Activated CD4-positive, alpha-beta T cell treated with anti-CD3 and anti-CD28 coated beads, Interleukin-2, amount 50 U/mL, for 24 hours (primary cell): ENCODE data around the gene SH2D1B.

Experiments
- DNase-seq, 2 donors: peaks; one replicate each; pipeline ENCODE4 v3.0.0-alpha.2; 2020; ENCODE audit warnings: low read depth in 1 of 2, low spot score in 1 of 2

Gene SH2D1B

DNA sequence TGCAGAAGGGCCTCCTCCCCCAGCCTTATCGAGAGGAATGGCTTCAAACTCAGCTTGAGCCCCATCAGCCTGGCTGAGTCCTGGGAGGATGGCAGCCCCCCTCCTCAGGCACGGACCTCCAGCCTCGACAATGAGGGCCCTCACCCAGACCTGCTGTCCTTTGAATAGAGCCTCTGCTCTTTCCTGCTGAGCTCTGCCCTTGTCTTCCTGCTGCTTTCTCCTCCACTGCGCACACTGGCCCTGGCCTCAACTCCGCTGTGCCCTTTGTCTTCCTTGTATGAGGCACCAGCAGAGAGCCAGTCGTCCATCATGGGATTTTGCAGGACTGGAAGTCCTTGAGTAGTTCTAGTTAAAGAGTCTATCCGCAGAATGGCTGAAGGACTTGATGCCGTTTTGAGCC lies 28.4 kb downstream of the SH2D1B start:
- DNase-seq = no peak

GRCh38 chr1:162383091-162383490 lies 28.8 kb downstream of the SH2D1B start:
- no peak for DNase-seq

- no peak for DNase-seq
These were observed 29.8 kb downstream of the SH2D1B start for GRCh38 chr1:162381941-162382750.

- no peak for DNase-seq
These were observed 30.6 kb downstream of the SH2D1B start, which contains the start of gene C1orf226 for GRCh38 chr1:162381383-162381782. Gene C1orf226, plus strand, starts transcription at chr1:162381728. Its CDS starts 174 bp downstream, at chr1:162381902.

GRCh38 chr1:162380061-162380846 lies 31.7 kb downstream of the SH2D1B start:
- no peak for DNase-seq

DNA sequence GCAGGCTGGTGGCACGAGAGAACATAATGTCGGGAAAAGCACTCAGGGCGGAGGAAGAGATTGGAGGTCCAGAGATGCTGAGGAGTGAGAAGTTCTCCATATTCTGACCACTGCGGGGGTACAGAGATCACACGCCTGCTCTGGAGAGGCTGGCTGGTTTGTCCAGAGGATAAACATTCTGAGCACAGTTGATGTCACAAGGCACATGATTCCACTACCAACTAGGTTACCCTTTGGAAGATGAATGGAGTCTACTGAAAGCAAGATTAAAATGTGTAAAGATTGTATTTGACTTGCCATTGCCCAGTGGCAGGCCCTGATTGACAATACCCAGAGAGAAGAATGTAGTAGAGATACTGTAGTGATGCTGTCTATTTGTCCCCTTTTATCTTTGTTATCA lies 35.2 kb downstream of the SH2D1B start, which contains the start of gene SPATA46:
SPATA46 (minus strand) TSS at position 164 of the 400 bp plus-strand sequence; CDS start at position 100, 64 bp downstream.
- no peak for DNase-seq

DNA sequence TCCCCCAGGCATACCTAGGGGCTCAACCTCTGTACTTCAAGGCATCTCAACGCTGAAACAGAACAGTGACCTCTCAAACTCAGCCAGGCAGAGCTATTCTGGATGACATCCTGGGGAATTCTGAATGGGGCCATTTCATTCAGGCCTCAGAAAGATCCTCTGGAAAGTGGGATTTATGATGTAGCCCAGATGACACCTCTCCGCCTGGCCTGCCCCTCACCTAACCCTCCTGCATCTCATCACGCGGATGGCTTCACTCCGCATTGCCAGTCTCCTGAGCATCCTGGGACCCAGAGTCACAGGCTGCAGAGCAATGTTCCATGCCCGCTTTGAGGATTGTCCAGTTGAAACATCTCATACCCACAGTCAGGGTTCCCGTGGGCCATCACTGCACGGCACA lies 36.5 kb downstream of the SH2D1B start:
- DNase-seq = no peak

GRCh38 chr1:162374406-162374805 lies 37.5 kb downstream of the SH2D1B start:
- DNase-seq = no peak

DNA sequence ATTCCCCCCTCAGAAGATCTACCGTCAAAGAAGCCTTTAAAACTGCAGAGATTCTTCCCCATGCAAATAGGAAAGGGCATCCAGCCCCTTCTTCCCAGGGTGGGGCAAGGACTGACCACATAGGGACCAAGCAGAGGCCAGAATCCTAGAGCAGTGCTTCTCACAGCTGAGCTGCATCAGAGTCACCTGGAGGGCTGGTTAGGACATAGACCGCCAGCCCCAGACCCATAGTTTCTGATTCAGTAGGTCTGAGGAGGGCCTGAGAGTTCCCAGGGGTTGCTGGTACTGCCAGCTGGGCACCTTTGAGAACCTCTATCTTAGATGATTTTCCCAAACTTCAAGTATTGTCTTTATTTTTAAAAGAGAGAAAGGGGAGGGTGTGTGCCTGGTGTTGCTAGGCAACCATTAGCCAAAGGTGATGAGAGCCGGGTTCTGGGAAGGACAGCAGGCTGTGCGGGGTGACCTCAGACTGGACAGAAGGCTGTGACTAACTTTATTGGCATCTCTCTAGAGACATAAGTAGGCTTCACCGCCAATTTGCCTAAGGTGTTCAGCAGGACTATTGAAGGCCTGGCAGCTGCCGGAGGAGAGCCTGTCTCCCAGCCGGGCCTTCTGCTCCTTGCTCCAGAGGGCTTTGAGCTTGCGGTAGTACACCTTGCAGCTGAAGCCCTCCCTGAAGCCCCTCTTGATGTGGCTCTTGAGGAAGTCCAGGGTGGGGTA lies 38.2 kb downstream of the SH2D1B start:
- DNase-seq = no peak

GRCh38 chr1:162373072-162373427 lies 38.9 kb downstream of the SH2D1B start:
- DNase-seq = no peak

GRCh38 chr1:162372159-162373071 lies 39.5 kb downstream of the SH2D1B start:
- no peak for DNase-seq

GRCh38 chr1:162371611-162372010 lies 40.3 kb downstream of the SH2D1B start:
- no peak for DNase-seq

DNA sequence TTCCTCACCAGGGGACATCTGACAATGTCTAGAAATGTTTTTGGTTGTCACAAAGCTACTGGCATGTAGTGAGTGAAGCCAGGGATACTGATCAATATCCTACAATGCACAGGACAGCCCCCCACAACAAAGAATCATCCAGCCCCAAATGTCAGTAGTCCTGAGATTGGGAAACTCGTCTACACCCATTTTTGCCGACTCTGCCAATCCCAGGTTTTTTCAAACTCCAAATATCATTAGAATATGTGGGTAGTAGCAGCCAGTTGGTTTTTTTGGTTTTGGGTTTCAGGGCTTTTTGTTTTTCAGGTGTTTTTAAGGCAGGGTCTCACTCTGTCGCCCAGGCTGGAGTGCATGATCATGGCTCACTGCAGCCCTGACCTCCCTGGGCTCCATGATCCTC lies 41.2 kb downstream of the SH2D1B start:
- no peak for DNase-seq

DNA sequence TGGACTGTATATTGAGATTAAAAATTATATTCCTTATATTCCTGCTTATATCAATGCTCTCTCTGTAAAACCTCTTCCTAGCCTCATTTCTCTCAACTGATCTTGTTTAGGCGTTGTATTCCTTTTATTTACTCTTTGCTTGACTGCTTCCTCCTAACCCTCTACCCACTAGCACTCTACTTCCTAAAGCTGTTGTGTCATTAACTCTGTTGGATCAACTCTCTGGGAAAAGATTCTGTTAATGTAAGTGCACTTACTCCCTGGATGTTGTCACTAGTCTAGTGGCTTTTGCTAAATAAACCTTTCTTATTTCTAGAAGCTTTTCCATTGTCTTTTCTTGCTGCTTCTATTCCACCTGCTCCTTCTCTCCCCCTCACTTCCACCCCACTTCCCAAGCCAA lies 41.8 kb downstream of the SH2D1B start:
- DNase-seq = no peak

DNA sequence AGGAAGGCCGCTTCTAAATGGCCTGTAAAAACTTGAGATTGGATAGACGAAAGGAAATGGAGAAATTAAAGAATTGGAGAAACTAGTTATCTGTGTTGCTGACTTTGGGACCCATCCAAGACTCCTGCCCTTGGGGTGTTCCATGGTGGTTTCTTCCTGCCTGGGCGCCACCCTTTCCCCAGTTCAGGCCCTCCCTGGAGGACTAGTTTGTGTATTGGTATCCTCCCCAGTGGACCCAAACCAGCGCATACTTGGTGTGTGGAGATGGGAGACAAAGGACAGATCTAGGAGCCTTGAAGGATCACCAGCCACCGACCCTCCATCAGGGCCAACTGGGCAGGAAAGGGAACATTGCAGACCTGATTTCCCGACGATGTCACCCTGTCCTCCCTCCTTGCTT lies 42.4 kb downstream of the SH2D1B start:
- no peak for DNase-seq

GRCh38 chr1:162368451-162368850 lies 43.5 kb downstream of the SH2D1B start:
- DNase-seq = no peak

DNA sequence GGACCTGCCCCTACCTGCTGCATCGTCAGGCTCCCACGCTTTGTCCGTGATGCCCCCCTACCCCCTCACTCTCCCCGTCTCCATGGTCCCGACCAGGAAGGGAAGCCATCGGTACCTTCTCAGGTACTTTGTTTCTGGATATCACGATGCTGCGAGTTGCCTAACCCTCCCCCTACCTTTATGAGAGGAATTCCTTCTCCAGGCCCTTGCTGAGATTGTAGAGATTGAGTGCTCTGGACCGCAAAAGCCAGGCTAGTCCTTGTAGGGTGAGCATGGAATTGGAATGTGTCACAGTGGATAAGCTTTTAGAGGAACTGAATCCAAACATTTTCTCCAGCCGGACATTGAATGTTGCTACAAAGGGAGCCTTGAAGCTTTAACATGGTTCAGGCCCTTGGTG lies 44.2 kb downstream of the SH2D1B start:
- DNase-seq = no peak

- DNase-seq = no peak
These were observed 44.9 kb downstream of the SH2D1B start for GRCh38 chr1:162367073-162367472.

- DNase-seq = no peak
These were observed 45.3 kb downstream of the SH2D1B start for GRCh38 chr1:162366671-162367070.

GRCh38 chr1:162366149-162366548 lies 45.8 kb downstream of the SH2D1B start:
- no peak for DNase-seq
